KOPT-K1 (cell line): ENCODE results near the gene YAE1.
A peak's percentile ranks its signal among the peaks of the same experiment; 100 is the strongest.

Source experiments
- H3K27ac ChIP-seq: fragments of 200-600 bp; sonication (generic); 2 replicates; pipeline ENCODE4 v1.5.1; 2016; ENCODE audit warnings: antibody characterized with exemption, mild to moderate bottlenecking, low read depth, low read length; ENCODE audit not compliant: poor library complexity, severe bottlenecking
- H3K36me3 ChIP-seq: fragments of 200-600 bp; sonication (generic); 2 replicates; pipeline ENCODE4 v1.5.1; 2017; ENCODE audit warnings: antibody characterized with exemption, mild to moderate bottlenecking, low read length, moderate library complexity; ENCODE audit not compliant: insufficient read depth
- H3K9me3 ChIP-seq: fragments of 200-600 bp; sonication (generic); 2 replicates; pipeline ENCODE4 v1.5.1; 2017; ENCODE audit warnings: antibody characterized with exemption, low read length, mild to moderate bottlenecking; ENCODE audit not compliant: insufficient read depth, poor library complexity, severe bottlenecking

Gene YAE1

GRCh38 chr7:39580149-39580874 is 14.1 kb downstream of the YAE1 start:
- Histone ChIP-seq H3K36me3 (peaks cover 18% of the 10 kb centered on the region; the same call in 1 of the 2 replicates), H3K27ac (no peak overlapping the region), H3K9me3 (no peaks in the 10 kb centered on the region)

GRCh38 chr7:39582536-39582935 is 16.3 kb downstream of the YAE1 start:
- Histone ChIP-seq H3K36me3 (peaks cover 5% of the 10 kb centered on the region; the same call in 1 of the 2 replicates), H3K27ac (no peak overlapping the region), H3K9me3 (no peaks in the 10 kb centered on the region)

GRCh38 chr7:39583539-39583938 is 17.3 kb downstream of the YAE1 start:
- Histone ChIP-seq H3K36me3 (peaks cover under 1% of the 10 kb centered on the region; the same call in 1 of the 2 replicates), H3K9me3 (no peaks in the 10 kb centered on the region), H3K27ac (no peak overlapping the region)

GRCh38 chr7:39587393-39587792 is 21.2 kb downstream of the YAE1 start:
- H3K27ac ChIP-seq: no peak overlapping the region

GRCh38 chr7:39588416-39588815 is 22.2 kb downstream of the YAE1 start:
- no peak overlapping the region for H3K27ac ChIP-seq

More at GRCh38 chr7:39587393-39587792, 21.2 kb downstream of the YAE1 start:
- Histone ChIP-seq H3K9me3 (no peaks in the 10 kb centered on the region), H3K36me3 (no peaks in the 10 kb centered on the region)

GRCh38 chr7:39589323-39590111 is 23.3 kb downstream of the YAE1 start:
- H3K9me3 ChIP-seq: no peaks in the 10 kb centered on the region
- peak overlapping the region; percentile 43 for H3K27ac ChIP-seq
- H3K36me3 ChIP-seq: no peaks in the 10 kb centered on the region

More at GRCh38 chr7:39588416-39588815, 22.2 kb downstream of the YAE1 start:
- Histone ChIP-seq H3K36me3 (no peaks in the 10 kb centered on the region), H3K9me3 (no peaks in the 10 kb centered on the region)

GRCh38 chr7:39592586-39592985 is 26.4 kb downstream of the YAE1 start:
- Histone ChIP-seq H3K36me3 (no peaks in the 10 kb centered on the region), H3K27ac (no peak overlapping the region), H3K9me3 (no peaks in the 10 kb centered on the region)

GRCh38 chr7:39594988-39595620 is 28.9 kb downstream of the YAE1 start:
- H3K9me3 ChIP-seq: no peaks in the 10 kb centered on the region
- no peaks in the 10 kb centered on the region for H3K36me3 ChIP-seq
- H3K27ac ChIP-seq: no peak overlapping the region

GRCh38 chr7:39602351-39602750 is 36.1 kb downstream of the YAE1 start:
- H3K27ac ChIP-seq: no peak overlapping the region
- H3K36me3 ChIP-seq: no peaks in the 10 kb centered on the region
- H3K9me3 ChIP-seq: no peaks in the 10 kb centered on the region

GRCh38 chr7:39603924-39604323 is 37.7 kb downstream of the YAE1 start:
- Histone ChIP-seq H3K36me3 (no peaks in the 10 kb centered on the region), H3K9me3 (no peaks in the 10 kb centered on the region), H3K27ac (no peak overlapping the region)

GRCh38 chr7:39605087-39605486 is 38.9 kb downstream of the YAE1 start:
- no peaks in the 10 kb centered on the region for H3K36me3 ChIP-seq
- no peaks in the 10 kb centered on the region for H3K9me3 ChIP-seq
- H3K27ac ChIP-seq: no peak overlapping the region

GRCh38 chr7:39606352-39606751 is 40.1 kb downstream of the YAE1 start:
- H3K27ac ChIP-seq: no peak overlapping the region
- no peaks in the 10 kb centered on the region for H3K9me3 ChIP-seq

GRCh38 chr7:39606941-39607340 is 40.7 kb downstream of the YAE1 start:
- Histone ChIP-seq H3K36me3 (no peaks in the 10 kb centered on the region), H3K9me3 (no peaks in the 10 kb centered on the region), H3K27ac (no peak overlapping the region)

More at GRCh38 chr7:39606352-39606751, 40.1 kb downstream of the YAE1 start:
- H3K36me3 ChIP-seq: no peaks in the 10 kb centered on the region

GRCh38 chr7:39607865-39608264 is 41.7 kb downstream of the YAE1 start:
- no peaks in the 10 kb centered on the region for H3K9me3 ChIP-seq
- H3K36me3 ChIP-seq: no peaks in the 10 kb centered on the region
- no peak overlapping the region for H3K27ac ChIP-seq

- Histone ChIP-seq H3K27ac (no peak overlapping the region), H3K9me3 (no peaks in the 10 kb centered on the region), H3K36me3 (no peaks in the 10 kb centered on the region)
Observed at GRCh38 chr7:39608278-39608677, 42.1 kb downstream of the YAE1 start.
